Measurements from ENCODE around the gene HDDC3. TPM values are rescaled to one million over a fixed set of nuclear protein-coding genes. Genes with fewer than 3 reads are reported as not detected.

The HDDC3 gene
- total RNA-seq, 3 donors from 2014 or later (not counting 1 experiment from before 2014, with no cell fraction given) = 11.2 to 14.5 (median 12.1) TPM

DNA sequence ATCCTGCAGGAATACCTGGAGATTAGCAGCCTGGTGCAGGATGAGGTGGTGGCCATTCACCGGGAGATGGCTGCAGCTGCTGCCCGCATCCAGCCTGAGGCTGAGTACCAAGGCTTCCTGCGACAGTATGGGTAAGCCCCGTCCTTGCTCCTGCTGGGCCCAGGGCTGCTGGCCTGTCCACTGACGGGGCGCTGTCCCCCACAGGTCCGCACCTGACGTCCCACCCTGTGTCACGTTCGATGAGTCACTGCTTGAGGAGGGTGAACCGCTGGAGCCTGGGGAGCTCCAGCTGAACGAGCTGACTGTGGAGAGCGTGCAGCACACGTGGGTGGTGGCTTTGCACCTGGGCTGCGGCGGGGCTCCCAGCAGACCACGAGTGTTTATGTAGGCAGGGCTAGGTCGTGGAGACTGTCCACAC is 43.0 kb downstream of the HDDC3 start:
- 36% methylated on average over 18 of the region's 18 CpGs for WGBS (ENCODE audit: insufficient coverage)
- intact Hi-C loops (cut with micrococcal nuclease) = loop anchor here (5.0 kb wide), 1 partner anchor 72 kb away; no protein-coding TSS in a partner anchor
- peaks cover 17 to 34% of the 10 kb centered on the region in 2 donors for H3K4me1 Mint-ChIP-seq
- no peak overlapping the region for H3K27ac ChIP-seq (ENCODE audit: low read length)
- H3K4me3 ChIP-seq (ENCODE audit: low read length) = no peak overlapping the region
- H3K4me1 ChIP-seq (ENCODE audit: control insufficient read depth, insufficient read depth, low read length) = peaks cover 43% of the 10 kb centered on the region
- H3K36me3 Mint-ChIP-seq = no peaks in the 10 kb centered on the region
- ATAC-seq = peak; percentile 30 to 58 (median 54)
- no peaks in the 10 kb centered on the region for H3K9me3 ChIP-seq (ENCODE audit: control insufficient read depth, insufficient read depth, low read length)
- TF ChIP-seq, protein P1, sequence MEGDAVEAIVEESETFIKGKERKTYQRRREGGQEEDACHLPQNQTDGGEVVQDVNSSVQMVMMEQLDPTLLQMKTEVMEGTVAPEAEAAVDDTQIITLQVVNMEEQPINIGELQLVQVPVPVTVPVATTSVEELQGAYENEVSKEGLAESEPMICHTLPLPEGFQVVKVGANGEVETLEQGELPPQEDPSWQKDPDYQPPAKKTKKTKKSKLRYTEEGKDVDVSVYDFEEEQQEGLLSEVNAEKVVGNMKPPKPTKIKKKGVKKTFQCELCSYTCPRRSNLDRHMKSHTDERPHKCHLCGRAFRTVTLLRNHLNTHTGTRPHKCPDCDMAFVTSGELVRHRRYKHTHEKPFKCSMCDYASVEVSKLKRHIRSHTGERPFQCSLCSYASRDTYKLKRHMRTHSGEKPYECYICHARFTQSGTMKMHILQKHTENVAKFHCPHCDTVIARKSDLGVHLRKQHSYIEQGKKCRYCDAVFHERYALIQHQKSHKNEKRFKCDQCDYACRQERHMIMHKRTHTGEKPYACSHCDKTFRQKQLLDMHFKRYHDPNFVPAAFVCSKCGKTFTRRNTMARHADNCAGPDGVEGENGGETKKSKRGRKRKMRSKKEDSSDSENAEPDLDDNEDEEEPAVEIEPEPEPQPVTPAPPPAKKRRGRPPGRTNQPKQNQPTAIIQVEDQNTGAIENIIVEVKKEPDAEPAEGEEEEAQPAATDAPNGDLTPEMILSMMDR (IDR thresholded peaks at IDR 0.05) = no peak
- H3K36me3 ChIP-seq (ENCODE audit: control insufficient read depth, insufficient read depth, low read length) = peaks cover 60% of the 10 kb centered on the region
- no peak overlapping the region for H3K4me3 Mint-ChIP-seq
- no peaks in the 10 kb centered on the region for H3K9me3 Mint-ChIP-seq
- H3K27me3 Mint-ChIP-seq (ENCODE audit: low read depth in 2 of 2) = no peaks in the 10 kb centered on the region
- peak in 1 of 2 donors; percentile 62 for DNase-seq
- no peak overlapping the region for H3K27ac Mint-ChIP-seq
- H3K27me3 ChIP-seq (ENCODE audit: control insufficient read depth, insufficient read depth, low read length) = no peaks in the 10 kb centered on the region

DNA sequence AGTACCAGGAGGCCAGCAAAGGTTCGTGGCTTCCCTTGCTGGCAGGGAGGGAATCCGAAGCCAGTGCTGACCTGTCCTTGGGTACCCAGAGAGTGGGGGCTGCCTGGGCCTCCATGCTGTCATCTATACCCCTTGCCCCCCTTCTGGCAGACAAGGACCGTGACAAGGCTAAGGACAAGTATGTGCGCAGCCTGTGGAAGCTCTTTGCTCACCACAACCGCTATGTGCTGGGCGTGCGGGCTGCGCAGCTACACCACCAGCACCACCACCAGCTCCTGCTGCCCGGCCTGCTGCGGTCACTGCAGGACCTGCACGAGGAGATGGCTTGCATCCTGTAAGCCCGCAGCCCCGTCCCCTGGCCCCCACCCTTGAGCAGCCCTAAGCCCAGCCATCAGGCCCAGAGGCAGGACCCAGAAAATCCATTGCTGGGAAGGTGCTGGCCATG is 45.3 kb downstream of the HDDC3 start:
- H3K36me3 Mint-ChIP-seq = no peaks in the 10 kb centered on the region
- Histone ChIP-seq H3K27ac (ENCODE audit: low read length) (no peak overlapping the region), H3K36me3 (ENCODE audit: control insufficient read depth, insufficient read depth, low read length) (peaks cover 41% of the 10 kb centered on the region), H3K4me3 (ENCODE audit: low read length) (no peak overlapping the region), H3K9me3 (ENCODE audit: control insufficient read depth, insufficient read depth, low read length) (no peaks in the 10 kb centered on the region), H3K27me3 (ENCODE audit: control insufficient read depth, insufficient read depth, low read length) (no peaks in the 10 kb centered on the region), H3K4me1 (ENCODE audit: control insufficient read depth, insufficient read depth, low read length) (peaks cover 63% of the 10 kb centered on the region)
- H3K27me3 Mint-ChIP-seq (ENCODE audit: low read depth in 2 of 2) = no peaks in the 10 kb centered on the region
- H3K4me3 Mint-ChIP-seq = no peak overlapping the region
- TF ChIP-seq, protein P1 (IDR thresholded peaks at IDR 0.05) = no peak
- peaks cover 17 to 40% of the 10 kb centered on the region in 2 donors for H3K4me1 Mint-ChIP-seq
- ATAC-seq (no peak), DNase-seq (no peak)
- intact Hi-C loops (cut with micrococcal nuclease) = loop anchor here (5.0 kb wide), 1 partner anchor 70 kb away; no protein-coding TSS in a partner anchor
- H3K9me3 Mint-ChIP-seq = no peaks in the 10 kb centered on the region
- WGBS (ENCODE audit: insufficient coverage) = 92% methylated on average over 13 of the region's 13 CpGs
- H3K27ac Mint-ChIP-seq = no peak overlapping the region

DNA sequence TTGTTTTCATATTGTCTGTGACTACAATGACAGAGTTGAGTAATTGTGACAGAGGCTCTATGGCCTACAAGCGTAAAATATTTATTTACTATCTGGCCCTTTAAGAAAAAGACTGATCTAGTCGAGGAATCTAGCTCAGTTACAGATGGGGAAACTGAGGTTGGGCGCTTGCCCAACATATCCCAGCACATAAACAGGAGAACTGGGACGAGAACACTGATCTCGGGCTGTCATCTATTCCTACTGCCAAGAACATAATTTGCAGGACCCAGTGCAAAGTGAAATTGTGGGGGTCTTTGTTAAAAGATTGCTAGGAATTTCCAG is 46.1 kb downstream of the HDDC3 start:
- peaks cover 17 to 40% of the 10 kb centered on the region in 2 donors for H3K4me1 Mint-ChIP-seq

More for the DNA sequence above, 46.1 kb downstream of the HDDC3 start:
- H3K27ac ChIP-seq (ENCODE audit: low read length) = no peak overlapping the region
- Mint-ChIP-seq H3K27ac (peak overlapping the region; percentile 85 to 86), H3K27me3 (ENCODE audit: low read depth in 2 of 2) (no peaks in the 10 kb centered on the region), H3K36me3 (no peaks in the 10 kb centered on the region), H3K4me3 (peak overlapping the region; percentile 90), H3K9me3 (no peaks in the 10 kb centered on the region)
- ATAC-seq (no peak), DNase-seq (no peak)
- intact Hi-C loops (cut with micrococcal nuclease) = loop anchor here (1.0 to 5.0 kb wide), 2 partner anchors 69 to 169 kb away; partner anchors contain the start of gene BLM
- WGBS (ENCODE audit: insufficient coverage) = 82% methylated on average over 3 of the region's 5 CpGs
- TF ChIP-seq, protein P1 (IDR thresholded peaks at IDR 0.05) = peak; percentile 58
- peaks cover 63% of the 10 kb centered on the region for H3K4me1 ChIP-seq (ENCODE audit: control insufficient read depth, insufficient read depth, low read length)
- no peaks in the 10 kb centered on the region for H3K9me3 ChIP-seq (ENCODE audit: control insufficient read depth, insufficient read depth, low read length)
- H3K27me3 ChIP-seq (ENCODE audit: control insufficient read depth, insufficient read depth, low read length) = no peaks in the 10 kb centered on the region
- no peak overlapping the region for H3K4me3 ChIP-seq (ENCODE audit: low read length)
- H3K36me3 ChIP-seq (ENCODE audit: control insufficient read depth, insufficient read depth, low read length) = peaks cover 40% of the 10 kb centered on the region

Measured in natural killer cell (primary cell).